Body of pancreas (tissue), 4 donors: Measurements from ENCODE around the gene STIM2. TPM values are rescaled to one million over a fixed set of nuclear protein-coding genes. Genes with fewer than 3 reads are reported as not detected.
A peak's percentile ranks its signal among the peaks of the same experiment; 100 is the strongest.

Source experiments
- ATAC-seq: fragments of 150-250 bp; one replicate; pipeline ENCODE4 v1.9.1; 2016
- DNase-seq, 4 donors: peaks; one replicate each; pipeline ENCODE4 v3.0.0-alpha.2; 2019
- H3K27ac ChIP-seq, 4 donors: fragments of 200-600 bp; sonication (generic); 1 replicate in 3 of 4; 2 replicates in 1 of 4; pipeline versions ENCODE4 v1.5.1 to v1.6.1; 2016 to 2019; ENCODE audit warnings: mild to moderate bottlenecking in 1 of 4, mixed read lengths in 1 of 4, moderate library complexity in 1 of 4
- H3K27me3 ChIP-seq, 2 donors: fragments of 200-600 bp; sonication (generic); one replicate each; pipeline ENCODE4 v1.6.0; 2016; ENCODE audit warnings: mild to moderate bottlenecking in 1 of 2
- H3K36me3 ChIP-seq, 2 donors: fragments of 200-600 bp; sonication (generic); replicated peaks in 1 of 2; 2 replicates each; pipeline ENCODE4 v1.5.1; 2016; ENCODE audit warnings: low read depth in 2 of 2; ENCODE audit not compliant: insufficient read depth in 1 of 2
- H3K4me1 ChIP-seq: fragments of 200-600 bp; sonication (generic); one replicate; pipeline ENCODE4 v1.6.0; 2016
- H3K4me3 ChIP-seq, 2 donors: fragments of 200-600 bp; sonication (generic); 1 replicate in 1 of 2; 2 replicates in 1 of 2; pipeline ENCODE4 v1.5.1; 2016 to 2019
- H3K9me3 ChIP-seq, 3 donors: fragments of 200-600 bp; sonication (generic); 1 replicate in 2 of 3; 2 replicates in 1 of 3; pipeline ENCODE4 v1.5.1; 2016
- POLR2A ChIP-seq, 3 donors: fragments of 450-650 bp; IDR thresholded peaks; one replicate each; pipeline ENCODE4 v1.6.1; 2016; ENCODE audit warnings: antibody characterized with exemption in 3 of 3, mild to moderate bottlenecking in 2 of 3
- WGBS, 2 donors: methylation state at CpG; one replicate each; pipeline ENCODE4 v1.1.5; 2017; 5-methylcytosine and 5-hydroxymethylcytosine counted together
- intact Hi-C: fragments of 100-400 bp; cut with DNase I; formaldehyde crosslinking; loops from one replicate; pipeline ENCODE4 v1.15.1; 2023
- total RNA-seq, 2 donors: library from RNA; depleted of rRNA; stranded (reverse); fragments of >200 nt; gene quantifications; one replicate each; pipeline ENCODE4 v1.1.0, GENCODE V29; 2016
- TF ChIP-seq, protein P1 (sequence below), 7 experiments: fragments of 450-650 bp in 4 of 7; fragments of 200-600 bp in 3 of 7; sonication (generic) in 3 of 7; IDR thresholded peaks; one replicate each; pipeline ENCODE4 v1.5.1; 2016 to 2019; ENCODE audit warnings: antibody characterized with exemption in 7 of 7

Gene STIM2
- total RNA-seq, 2 donors from 2014 or later: 10.9 to 53.4 TPM

GRCh38 chr4:26860922-26861433, 337 bp downstream of the STIM2 start:
- Histone ChIP-seq H3K36me3 (no peaks in the 10 kb centered on the region), H3K9me3 (no peaks in the 10 kb centered on the region), H3K4me1 (peaks cover 58% of the 10 kb centered on the region), H3K27me3 (no peaks in the 10 kb centered on the region), H3K27ac (peak overlapping the region; percentile 94 to 98 (median 94)), H3K4me3 (peak overlapping the region; percentile 54 to 87)
- intact Hi-C loops: no loop called here
- 0% methylated on average over 17 to 53 of the region's 70 CpGs for WGBS, 2 donors
- ATAC-seq: peak; percentile 24
- no peak for TF ChIP-seq POLR2A (IDR thresholded peaks at IDR 0.05)
- TF ChIP-seq, protein P1, sequence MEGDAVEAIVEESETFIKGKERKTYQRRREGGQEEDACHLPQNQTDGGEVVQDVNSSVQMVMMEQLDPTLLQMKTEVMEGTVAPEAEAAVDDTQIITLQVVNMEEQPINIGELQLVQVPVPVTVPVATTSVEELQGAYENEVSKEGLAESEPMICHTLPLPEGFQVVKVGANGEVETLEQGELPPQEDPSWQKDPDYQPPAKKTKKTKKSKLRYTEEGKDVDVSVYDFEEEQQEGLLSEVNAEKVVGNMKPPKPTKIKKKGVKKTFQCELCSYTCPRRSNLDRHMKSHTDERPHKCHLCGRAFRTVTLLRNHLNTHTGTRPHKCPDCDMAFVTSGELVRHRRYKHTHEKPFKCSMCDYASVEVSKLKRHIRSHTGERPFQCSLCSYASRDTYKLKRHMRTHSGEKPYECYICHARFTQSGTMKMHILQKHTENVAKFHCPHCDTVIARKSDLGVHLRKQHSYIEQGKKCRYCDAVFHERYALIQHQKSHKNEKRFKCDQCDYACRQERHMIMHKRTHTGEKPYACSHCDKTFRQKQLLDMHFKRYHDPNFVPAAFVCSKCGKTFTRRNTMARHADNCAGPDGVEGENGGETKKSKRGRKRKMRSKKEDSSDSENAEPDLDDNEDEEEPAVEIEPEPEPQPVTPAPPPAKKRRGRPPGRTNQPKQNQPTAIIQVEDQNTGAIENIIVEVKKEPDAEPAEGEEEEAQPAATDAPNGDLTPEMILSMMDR (IDR thresholded peaks at IDR 0.05): no peak
- peak; percentile 53 to 65 (median 58) for DNase-seq

- Histone ChIP-seq H3K27ac (peak overlapping the region; percentile 94 to 98 (median 94)), H3K4me3 (peak overlapping the region; percentile 54 to 87), H3K27me3 (no peaks in the 10 kb centered on the region), H3K36me3 (no peaks in the 10 kb centered on the region), H3K9me3 (no peaks in the 10 kb centered on the region), H3K4me1 (peaks cover 63% of the 10 kb centered on the region)
- WGBS, 2 donors: 0 to 1% methylated on average over 31 to 32 of the region's 36 CpGs
- DNase-seq (peak; percentile 62 to 73 (median 69)), ATAC-seq (peak; percentile 13)
- peak in 2 of 3 donors; percentile 32 to 38 for TF ChIP-seq POLR2A (IDR thresholded peaks at IDR 0.05)
- TF ChIP-seq, protein P1 (IDR thresholded peaks at IDR 0.05): peak in 1 of 7 experiments; percentile 7
- intact Hi-C loops: no loop called here
These were observed 969 bp downstream of the STIM2 start for GRCh38 chr4:26861434-26862186.

GRCh38 chr4:26862381-26862915, 1.8 kb downstream of the STIM2 start:
- ATAC-seq: no peak
- no peak for DNase-seq
- H3K4me1 ChIP-seq: peaks cover 62% of the 10 kb centered on the region
- no peaks in the 10 kb centered on the region for H3K27me3 ChIP-seq
- H3K27ac ChIP-seq: peak overlapping the region in 2 of 4 donors; percentile 42 to 98
- intact Hi-C loops: no loop called here
- no peak for TF ChIP-seq POLR2A (IDR thresholded peaks at IDR 0.05)
- TF ChIP-seq, protein P1 (IDR thresholded peaks at IDR 0.05): no peak
- H3K36me3 ChIP-seq: no peaks in the 10 kb centered on the region
- peak overlapping the region; percentile 54 to 87 for H3K4me3 ChIP-seq
- no peaks in the 10 kb centered on the region for H3K9me3 ChIP-seq
- 0 to 1% methylated on average over 3 of the region's 3 CpGs for WGBS, 2 donors

DNA sequence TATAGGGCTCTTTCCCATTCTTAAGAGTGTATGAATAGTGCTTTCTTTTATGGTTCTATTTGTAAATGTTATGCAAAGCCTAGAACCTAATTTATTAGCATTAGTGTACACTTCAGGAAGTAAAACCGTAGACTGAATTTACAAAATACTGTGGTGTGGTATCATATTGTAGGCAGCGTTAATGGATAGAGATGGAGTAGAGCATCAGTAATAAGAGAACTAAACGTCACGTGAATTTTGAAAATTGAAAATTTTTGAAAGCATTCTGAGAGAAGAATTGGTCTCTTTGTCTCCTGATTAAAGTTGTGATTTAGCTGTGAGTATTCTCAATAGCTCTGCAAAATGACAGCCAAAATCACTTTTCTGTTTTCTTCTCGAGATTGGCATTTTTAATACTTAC, 2.9 kb downstream of the STIM2 start:
- no peak for ATAC-seq
- H3K27ac ChIP-seq: peak overlapping the region in 1 of 4 donors; percentile 98
- TF ChIP-seq POLR2A (IDR thresholded peaks at IDR 0.05): no peak
- TF ChIP-seq, protein P1 (IDR thresholded peaks at IDR 0.05): no peak
- intact Hi-C loops: no loop called here
- H3K4me1 ChIP-seq: peaks cover 66% of the 10 kb centered on the region
- no peaks in the 10 kb centered on the region for H3K9me3 ChIP-seq
- no peak overlapping the region for H3K4me3 ChIP-seq
- 43 to 44% methylated on average over 5 of the region's 5 CpGs for WGBS, 2 donors
- DNase-seq: no peak
- no peaks in the 10 kb centered on the region for H3K27me3 ChIP-seq
- no peaks in the 10 kb centered on the region for H3K36me3 ChIP-seq
